WTC11 (cell line): Measurements from ENCODE around the gene ZBTB44.

Source experiments
- CTCF ChIP-seq: fragments of 200-600 bp; IDR thresholded peaks from 2 replicates; pipeline ENCODE4 v1.8.0; 2022; ENCODE audit warnings: antibody characterized with exemption
- ETV6 ChIP-seq: sonication (generic); formaldehyde crosslinking; IDR thresholded peaks from 2 replicates; pipeline ENCODE4 v1.8.1; 2022; ENCODE audit warnings: mild to moderate bottlenecking, missing genetic modification reagents
- MAX ChIP-seq: sonication (generic); formaldehyde crosslinking; IDR thresholded peaks from 2 replicates; pipeline ENCODE4 v1.8.0; 2022; ENCODE audit warnings: mild to moderate bottlenecking, missing genetic modification reagents
- NFYB ChIP-seq: sonication (generic); formaldehyde crosslinking; conservative IDR thresholded peaks from 2 replicates; pipeline ENCODE4 v1.8.0; 2022; ENCODE audit warnings: low read depth, missing genetic modification reagents
- ZNF219 ChIP-seq: sonication (generic); formaldehyde crosslinking; IDR thresholded peaks from 2 replicates; pipeline ENCODE4 v1.8.0; 2023; ENCODE audit warnings: missing genetic modification reagents, mild to moderate bottlenecking, borderline replicate concordance
- ZNF416 ChIP-seq: fragments of 250-450 bp; sonication (Bioruptor Pico); IDR thresholded peaks from 2 replicates; pipeline ENCODE4 v1.9.0; 2021; ENCODE audit warnings: mild to moderate bottlenecking, inconsistent platforms
- TF ChIP-seq, protein P1 (sequence below): fragments of 250-450 bp; sonication (Bioruptor Pico); IDR thresholded peaks from 2 replicates; pipeline ENCODE4 v1.9.0; 2021; ENCODE audit warnings: mild to moderate bottlenecking

DNA sequence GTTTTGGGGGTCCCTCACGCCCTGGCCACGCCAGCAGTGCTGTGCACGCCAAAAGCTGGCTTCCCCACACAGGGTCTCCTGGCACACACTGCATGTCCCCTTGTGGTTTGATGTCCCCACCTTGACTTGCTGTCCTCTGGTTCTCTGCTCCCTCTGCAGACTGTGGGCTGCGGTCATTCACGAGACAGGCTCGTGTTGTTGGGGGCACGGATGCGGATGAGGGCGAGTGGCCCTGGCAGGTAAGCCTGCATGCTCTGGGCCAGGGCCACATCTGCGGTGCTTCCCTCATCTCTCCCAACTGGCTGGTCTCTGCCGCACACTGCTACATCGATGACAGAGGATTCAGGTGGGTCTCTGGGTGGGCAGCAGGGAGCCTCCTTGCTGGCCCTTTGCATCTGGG lies 114.9 kb downstream of the ZBTB44 start:
- TF ChIP-seq CTCF: no peak
- TF ChIP-seq ETV6 (CRISPR knock-in tag): no peak
- no peak for TF ChIP-seq ZNF219
- no peak for TF ChIP-seq NFYB (CRISPR knock-in tag)
- TF ChIP-seq, protein P1, sequence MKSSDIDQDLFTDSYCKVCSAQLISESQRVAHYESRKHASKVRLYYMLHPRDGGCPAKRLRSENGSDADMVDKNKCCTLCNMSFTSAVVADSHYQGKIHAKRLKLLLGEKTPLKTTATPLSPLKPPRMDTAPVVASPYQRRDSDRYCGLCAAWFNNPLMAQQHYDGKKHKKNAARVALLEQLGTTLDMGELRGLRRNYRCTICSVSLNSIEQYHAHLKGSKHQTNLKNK: no peak
- no peak for TF ChIP-seq ZNF416
- TF ChIP-seq MAX (CRISPR knock-in tag): no peak
